A549 (cell line): ENCODE results near the gene NCS1. TPM values are rescaled to one million over a fixed set of nuclear protein-coding genes. Genes with fewer than 3 reads are reported as not detected.

Experiments
- ATAC-seq, 2 experiments: fragments of 200-7000 bp in 1 of 2; fragments of >200 bp in 1 of 2; cut with Nextera tagmentation in 1 of 2; cut with Tn5 transposase in 1 of 2; 3 replicates each; pipeline versions ENCODE4 v1.8.0 to v1.9.1; 2018 to 2020; ENCODE audit warnings: mild to moderate bottlenecking in 1 of 2, moderate library complexity in 1 of 2
- CTCF ChIA-PET: fragments of 300-600 bp; sonication (Branson Sonifier 250); formaldehyde crosslinking; extraction: SDS; loops from one replicate; lab custom pipeline; 2021; ENCODE audit warnings: antibody characterized with exemption, inconsistent platforms; lab: Yijun Ruan, JAX
- POLR2A ChIA-PET: fragments of 350-600 bp; formaldehyde crosslinking; extraction: SDS; loops from one replicate; lab custom pipeline; 2021; ENCODE audit warnings: antibody characterized with exemption, inconsistent platforms; lab: Yijun Ruan, JAX
- DNase-seq, 2 experiments: peaks; one replicate each; pipeline versions ENCODE4 v3.0.0 to v3.0.0-alpha.2; 2011 to 2016; ENCODE audit warnings: low read depth in 1 of 2, low spot score in 1 of 2
- FAIRE-seq: peaks from 2 replicates; lab custom pipeline; 2011; peaks lifted over from hg19 to GRCh38; lab: Jason Lieb, UNC
- H3K27ac ChIP-seq, 2 experiments: fragments of >200 bp; sonication (Bioruptor Twin); formaldehyde crosslinking; 3 replicates each; pipeline ENCODE4 v1.5.1; 2016 to 2017
- H3K4me1 ChIP-seq: fragments of >200 bp; sonication (Bioruptor Twin); formaldehyde crosslinking; 3 replicates; pipeline ENCODE4 v1.6.1; 2016
- H3K4me2 ChIP-seq: fragments of >200 bp; sonication (Bioruptor Twin); formaldehyde crosslinking; 3 replicates; pipeline ENCODE4 v1.6.1; 2016
- H3K4me3 ChIP-seq: fragments of >200 bp; sonication (Bioruptor Twin); formaldehyde crosslinking; 3 replicates; pipeline ENCODE4 v1.5.1; 2016
- H3K9me3 ChIP-seq: fragments of >200 bp; sonication (Bioruptor Twin); formaldehyde crosslinking; 3 replicates; pipeline ENCODE4 v1.6.1; 2016
- BCL3 ChIP-seq: fragments of >200 bp; sonication (Bioruptor Twin); formaldehyde crosslinking; IDR thresholded peaks from 3 replicates; pipeline ENCODE4 v1.6.1; 2016
- CTCF ChIP-seq: fragments of >200 bp; sonication (Bioruptor Twin); formaldehyde crosslinking; IDR thresholded peaks from 3 replicates; pipeline ENCODE4 v1.5.1; 2016
- EHF ChIP-seq: fragments of 250-450 bp; sonication (Bioruptor Pico); IDR thresholded peaks from 2 replicates; pipeline ENCODE4 v1.5.0; 2020; ENCODE audit warnings: mild to moderate bottlenecking
- EHMT2 ChIP-seq: fragments of 200-600 bp; sonication (generic); IDR thresholded peaks from 2 replicates; pipeline ENCODE4 v1.6.1; 2016; ENCODE audit warnings: antibody characterized with exemption, low read depth, mild to moderate bottlenecking, moderate library complexity
- FOSB ChIP-seq: fragments of 250-450 bp; sonication (Bioruptor Pico); IDR thresholded peaks from 2 replicates; pipeline ENCODE4 v1.5.0; 2020; ENCODE audit warnings: mild to moderate bottlenecking, moderate library complexity
- GATA3 ChIP-seq: IDR thresholded peaks from 2 replicates; pipeline ENCODE4 v1.6.1; 2012; ENCODE audit warnings: borderline replicate concordance
- HOXA7 ChIP-seq: fragments of 250-450 bp; sonication (Bioruptor Pico); IDR thresholded peaks from 2 replicates; pipeline ENCODE4 v1.5.0; 2020; ENCODE audit warnings: mild to moderate bottlenecking, moderate library complexity
- HOXB13 ChIP-seq: fragments of 250-450 bp; sonication (Bioruptor Pico); IDR thresholded peaks from 2 replicates; pipeline ENCODE4 v1.5.0; 2020; ENCODE audit warnings: low read depth, mild to moderate bottlenecking, moderate library complexity
- JUN ChIP-seq, 2 experiments: fragments of >200 bp; sonication (Bioruptor Twin); formaldehyde crosslinking; IDR thresholded peaks; 2 replicates in 1 of 2; 3 replicates in 1 of 2; pipeline ENCODE4 v1.6.1; 2016 to 2017
- MYC ChIP-seq: IDR thresholded peaks from 2 replicates; pipeline ENCODE4 v1.6.1; 2012; ENCODE audit warnings: mild to moderate bottlenecking, inconsistent platforms, low read length, improper control_type of control experiment, borderline replicate concordance
- NFE2L2 ChIP-seq: fragments of 150-350 bp; conservative IDR thresholded peaks from 2 replicates; pipeline ENCODE4 v1.6.1; 2014; ENCODE audit warnings: low read length
- NR3C1 ChIP-seq: fragments of >200 bp; sonication (Bioruptor Twin); formaldehyde crosslinking; IDR thresholded peaks from 3 replicates; pipeline ENCODE4 v1.6.1; 2017
- PBX3 ChIP-seq: IDR thresholded peaks from 2 replicates; pipeline ENCODE4 v1.6.1; 2012
- POLR2AphosphoS2 ChIP-seq: conservative IDR thresholded peaks from 2 replicates; pipeline ENCODE4 v1.6.1; 2012; ENCODE audit warnings: low read length, improper control_type of control experiment, inconsistent platforms
- RNF2 ChIP-seq: fragments of 200-600 bp; sonication (generic); IDR thresholded peaks from 2 replicates; pipeline ENCODE4 v1.6.1; 2016; ENCODE audit warnings: low read depth, mild to moderate bottlenecking, antibody characterized with exemption, moderate library complexity, borderline replicate concordance
- SREBF2 ChIP-seq: fragments of 450-650 bp; IDR thresholded peaks from 2 replicates; pipeline ENCODE4 v1.6.1; 2014; ENCODE audit warnings: mild to moderate bottlenecking, moderate library complexity
- TFCP2L1 ChIP-seq: fragments of 250-450 bp; sonication (Bioruptor Pico); IDR thresholded peaks from 2 replicates; pipeline ENCODE4 v1.5.0; 2021; ENCODE audit warnings: mild to moderate bottlenecking
- ZFP36 ChIP-seq: fragments of 450-650 bp; IDR thresholded peaks from 2 replicates; pipeline ENCODE4 v1.6.1; 2014; ENCODE audit warnings: borderline replicate concordance; ENCODE audit not compliant: partially characterized antibody
- WGBS: methylation state at CpG from one replicate; pipeline ENCODE4 v1.1.6; 2017; ENCODE audit errors: missing lambda C conversion rate; 5-methylcytosine and 5-hydroxymethylcytosine counted together
- polyA plus RNA-seq, 4 experiments: library from polyadenylated mRNA; depleted of rRNA in 3 of 4; stranded (reverse); fragments of >200 nt; fragmentation: RNase III in 1 of 4; extraction: RNeasy Plus Mini Kit Qiagen cat#74134 plus additional on column Dnase treatment in 1 of 4; gene quantifications; 2 replicates in 3 of 4; 3 replicates in 1 of 4; pipeline ENCODE4 v1.2.3, GENCODE V29; 2011 to 2017

Gene NCS1
- polyA plus RNA-seq, 2 of the 4 experiments (the other 2 are of a cell fraction) = 17.9 to 21.9 TPM

- TF ChIP-seq ZFP36 (no peak), JUN (IDR thresholded peaks at IDR 0.05) (no peak)
Measured at GRCh38 chr9:130175355-130175754, 3.2 kb downstream of the NCS1 start (continued).

GRCh38 chr9:130176760-130177159 lies 4.6 kb downstream of the NCS1 start:
- WGBS = 91% methylated on average over 5 of the region's 6 CpGs
- DNase-seq (no peak), ATAC-seq (no peak), FAIRE-seq (no peak)
- peaks cover 10% of the 10 kb centered on the region; the same call in 2 of the 3 replicates for H3K4me1 ChIP-seq
- H3K4me3 ChIP-seq = no peak overlapping the region
- H3K9me3 ChIP-seq = no peaks in the 10 kb centered on the region
- H3K4me2 ChIP-seq = no peak overlapping the region
- ChIA-PET CTCF (interaction anchor here (2.7 kb wide), 1 partner anchor 70 kb away, joined by 10 read pairs; no protein-coding TSS in a partner anchor), POLR2A (no interaction called here)
- no peak overlapping the region for H3K27ac ChIP-seq
- TF ChIP-seq PBX3 (no peak), MYC (no peak), HOXB13 (CRISPR knock-in tag) (no peak), TFCP2L1 (CRISPR knock-in tag) (no peak), NR3C1 (no peak), NFE2L2 (no peak), BCL3 (no peak)

GRCh38 chr9:130177898-130178805 lies 5.9 kb downstream of the NCS1 start:
- ChIA-PET CTCF (interaction anchor here (1.0 to 2.7 kb wide), 4 partner anchors 12 to 71 kb away, joined by 3 to 10 read pairs (median 4); no protein-coding TSS in a partner anchor), POLR2A (no interaction called here)
- Histone ChIP-seq H3K4me3 (no peak overlapping the region), H3K27ac (no peak overlapping the region), H3K9me3 (no peaks in the 10 kb centered on the region), H3K4me1 (peaks cover 18% of the 10 kb centered on the region), H3K4me2 (no peak overlapping the region)
- 84% methylated on average over 20 of the region's 20 CpGs for WGBS
- TF ChIP-seq RNF2 = no peak
- TF ChIP-seq SREBF2 = no peak
- TF ChIP-seq GATA3 = no peak
- no peak for TF ChIP-seq HOXA7 (CRISPR knock-in tag)
- TF ChIP-seq TFCP2L1 (CRISPR knock-in tag) = no peak
- no peak for TF ChIP-seq FOSB
- no peak for TF ChIP-seq EHMT2
- no peak for TF ChIP-seq POLR2AphosphoS2
- TF ChIP-seq CTCF = no peak
- TF ChIP-seq ZFP36 = no peak
- TF ChIP-seq EHF (CRISPR knock-in tag) = no peak
- no peak for FAIRE-seq
- no peak for ATAC-seq
- no peak for DNase-seq
